Spleen (tissue), 11 donors: ENCODE measurements around the gene POU1F1. TPM values are rescaled to one million over a fixed set of nuclear protein-coding genes. Genes with fewer than 3 reads are reported as not detected.

Source experiments
- DNase-seq: peaks from one replicate; pipeline ENCODE4 v3.0.0-alpha.2; 2020
- H3K27ac ChIP-seq, 8 donors: fragments of 200-600 bp; sonication (generic) in 7 of 8; 1 replicate in 4 of 8; 2 replicates in 4 of 8; pipeline versions ENCODE4 v1.5.0 to v1.8.0; 2016 to 2021; ENCODE audit warnings: inconsistent platforms in 4 of 8, mild to moderate bottlenecking in 4 of 8, moderate library complexity in 1 of 8
- H3K27me3 ChIP-seq, 7 donors: fragments of 200-600 bp; sonication (generic) in 6 of 7; replicated peaks in 1 of 7; 1 replicate in 4 of 7; 2 replicates in 3 of 7; pipeline versions ENCODE4 v1.5.0 to v1.8.0; 2016 to 2021; ENCODE audit warnings: inconsistent platforms in 3 of 7, mild to moderate bottlenecking in 1 of 7
- H3K36me3 ChIP-seq, 6 donors: fragments of 200-600 bp; sonication (generic) in 5 of 6; 1 replicate in 4 of 6; 2 replicates in 2 of 6; pipeline versions ENCODE4 v1.5.0 to v1.8.0; 2016 to 2021; ENCODE audit warnings: inconsistent platforms in 2 of 6
- H3K4me1 ChIP-seq, 6 donors: fragments of 200-600 bp; sonication (generic) in 5 of 6; 1 replicate in 3 of 6; 2 replicates in 3 of 6; pipeline versions ENCODE4 v1.5.0 to v1.8.0; 2016 to 2021; ENCODE audit warnings: inconsistent platforms in 3 of 6
- H3K4me3 ChIP-seq, 8 donors: fragments of 200-600 bp; sonication (generic) in 7 of 8; 1 replicate in 4 of 8; 2 replicates in 4 of 8; pipeline versions ENCODE4 v1.5.0 to v1.8.0; 2016 to 2021; ENCODE audit warnings: inconsistent platforms in 4 of 8, mild to moderate bottlenecking in 4 of 8, moderate library complexity in 2 of 8
- H3K9me3 ChIP-seq, 8 donors: fragments of 200-600 bp; sonication (generic) in 7 of 8; 1 replicate in 4 of 8; 2 replicates in 4 of 8; pipeline versions ENCODE4 v1.5.0 to v1.8.0; 2016 to 2021; ENCODE audit warnings: inconsistent platforms in 4 of 8
- POLR2A ChIP-seq, 3 donors: fragments of 450-650 bp; IDR thresholded peaks; one replicate each; pipeline ENCODE4 v1.5.1; 2017; ENCODE audit warnings: antibody characterized with exemption in 3 of 3, mild to moderate bottlenecking in 1 of 3
- POLR2AphosphoS5 ChIP-seq, 3 donors: sonication (generic); formaldehyde crosslinking; IDR thresholded peaks; one replicate each; pipeline ENCODE4 v1.5.1; 2017; ENCODE audit warnings: antibody characterized with exemption in 3 of 3
- WGBS, 5 donors: extraction: QIAGEN DNeasy Blood & Tissue Kit in 3 of 5; methylation state at CpG; one replicate each; pipeline versions ENCODE4 v1.1.5 to v1.1.7; 2013 to 2018; 5-methylcytosine and 5-hydroxymethylcytosine counted together
- intact Hi-C: fragments of 100-400 bp; cut with DNase I; formaldehyde crosslinking; loops from one replicate; pipeline ENCODE4 v1.15.0; 2023; ENCODE audit warnings: low total_unique reads
- polyA plus RNA-seq, 3 donors: library from polyadenylated mRNA; stranded (reverse); fragments of 200-250 nt; gene quantifications; one replicate each; pipeline ENCODE4 v1.2.1, GENCODE V29; 2013
- total RNA-seq, 7 donors: library from RNA; depleted of rRNA in 3 of 7; stranded (reverse); fragments of >200 nt in 3 of 7; fragmentation: NEBNext Ultra II Directional in 4 of 7; extraction: Animal tissue kit (Norgen Biotek cat#: 25700) in 4 of 7; gene quantifications; one replicate each; pipeline versions ENCODE4 v1.1.0 to v1.2.1, GENCODE V29; 2016 to 2021
- TF ChIP-seq, protein P1 (sequence below), 11 experiments: fragments of 200-600 bp in 7 of 11; fragments of 450-650 bp in 4 of 11; sonication (generic) in 4 of 11; IDR thresholded peaks in 8 of 11; conservative IDR thresholded peaks in 3 of 11; 1 replicate in 7 of 11; 2 replicates in 4 of 11; pipeline versions ENCODE4 v1.4.0 to v1.8.0; 2016 to 2021; ENCODE audit warnings: antibody characterized with exemption in 11 of 11, inconsistent platforms in 4 of 11, mild to moderate bottlenecking in 1 of 11
- donor health status: healthy with polysubstance abuse.
- donor health status: DM: no; HTN: no; CAD: no; lungs with moderate emphysema.
- donor health status: DM: no; HTN: no; CAD: no.
- donor health status: Bipolar disorder and iron deficiency.
- donor health status: healthy.
- donor health status: DM: no; HTN: no; CAD: no.
- donor health status: DM: yes; HTN: yes; CAD: no.

The POU1F1 gene
- total and polyA plus RNA-seq, 10 donors = not detected

GRCh38 chr3:87228316-87228715, 48.1 kb downstream of the POU1F1 start:
- WGBS, 5 donors = 54 to 69% (median 66%) methylated on average over 1 of the region's 1 CpG
- Histone ChIP-seq H3K9me3 (no peaks in the 10 kb centered on the region), H3K27me3 (peaks cover 0 to under 1% (median 0%) of the 10 kb centered on the region in 7 donors), H3K4me1 (peaks cover 16 to 64% (median 44%) of the 10 kb centered on the region in 6 donors), H3K36me3 (no peaks in the 10 kb centered on the region), H3K4me3 (peak overlapping the region; percentile 60 to 91 (median 78)), H3K27ac (no peak overlapping the region)
- TF ChIP-seq, protein P1, sequence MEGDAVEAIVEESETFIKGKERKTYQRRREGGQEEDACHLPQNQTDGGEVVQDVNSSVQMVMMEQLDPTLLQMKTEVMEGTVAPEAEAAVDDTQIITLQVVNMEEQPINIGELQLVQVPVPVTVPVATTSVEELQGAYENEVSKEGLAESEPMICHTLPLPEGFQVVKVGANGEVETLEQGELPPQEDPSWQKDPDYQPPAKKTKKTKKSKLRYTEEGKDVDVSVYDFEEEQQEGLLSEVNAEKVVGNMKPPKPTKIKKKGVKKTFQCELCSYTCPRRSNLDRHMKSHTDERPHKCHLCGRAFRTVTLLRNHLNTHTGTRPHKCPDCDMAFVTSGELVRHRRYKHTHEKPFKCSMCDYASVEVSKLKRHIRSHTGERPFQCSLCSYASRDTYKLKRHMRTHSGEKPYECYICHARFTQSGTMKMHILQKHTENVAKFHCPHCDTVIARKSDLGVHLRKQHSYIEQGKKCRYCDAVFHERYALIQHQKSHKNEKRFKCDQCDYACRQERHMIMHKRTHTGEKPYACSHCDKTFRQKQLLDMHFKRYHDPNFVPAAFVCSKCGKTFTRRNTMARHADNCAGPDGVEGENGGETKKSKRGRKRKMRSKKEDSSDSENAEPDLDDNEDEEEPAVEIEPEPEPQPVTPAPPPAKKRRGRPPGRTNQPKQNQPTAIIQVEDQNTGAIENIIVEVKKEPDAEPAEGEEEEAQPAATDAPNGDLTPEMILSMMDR (IDR thresholded peaks at IDR 0.05 in 8 of 11, conservative IDR thresholded peaks at IDR 0.05 in 3 of 11) = no peak
- no peak for TF ChIP-seq POLR2AphosphoS5 (IDR thresholded peaks at IDR 0.05)
- no peak for TF ChIP-seq POLR2A (IDR thresholded peaks at IDR 0.05)
- intact Hi-C loops = no loop called here
- no peak for DNase-seq

DNA sequence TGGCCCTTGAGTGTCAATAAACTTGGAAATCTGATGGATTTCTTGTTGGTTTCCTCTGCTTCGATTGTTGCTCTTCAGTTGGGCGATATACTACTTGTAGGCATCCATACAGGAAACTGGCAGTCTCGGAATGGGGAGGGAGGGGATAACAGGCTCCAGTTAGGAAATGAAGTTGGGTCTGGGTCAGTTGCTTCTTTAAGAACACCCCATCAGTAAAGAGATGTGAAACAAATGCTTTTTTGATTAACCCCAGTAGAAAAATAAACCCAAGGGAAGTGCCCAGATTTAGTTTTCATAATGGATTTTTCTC, 48.6 kb downstream of the POU1F1 start:
- TF ChIP-seq, protein P1 (IDR thresholded peaks at IDR 0.05 in 8 of 11, conservative IDR thresholded peaks at IDR 0.05 in 3 of 11) = no peak
- TF ChIP-seq POLR2A (IDR thresholded peaks at IDR 0.05) (no peak), POLR2AphosphoS5 (IDR thresholded peaks at IDR 0.05) (no peak)
- Histone ChIP-seq H3K27ac (peak overlapping the region; percentile 69 to 95 (median 92)), H3K27me3 (peaks cover 0 to 6% (median 0%) of the 10 kb centered on the region in 7 donors), H3K4me3 (peak overlapping the region; percentile 60 to 91 (median 78)), H3K9me3 (no peaks in the 10 kb centered on the region), H3K36me3 (no peaks in the 10 kb centered on the region), H3K4me1 (peaks cover 15 to 59% (median 42%) of the 10 kb centered on the region in 6 donors)
- intact Hi-C loops = no loop called here
- DNase-seq = no peak
- 0 to 4% (median 1%) methylated on average over 3 of the region's 3 CpGs for WGBS, 5 donors

GRCh38 chr3:87227104-87227834, 49.1 kb downstream of the POU1F1 start, which contains the start of gene CHMP2B:
CHMP2B (plus strand) TSS chr3:87227309; CDS start chr3:87227523, 214 bp downstream.
- Histone ChIP-seq H3K27me3 (peaks cover 0 to 7% (median 0%) of the 10 kb centered on the region in 7 donors), H3K27ac (peak within 1 kb of the TSS; percentile 69 to 95 (median 92)), H3K4me3 (peak within 1 kb of the TSS; percentile 60 to 91 (median 78)), H3K4me1 (peaks cover 13 to 54% (median 37%) of the 10 kb centered on the region in 6 donors), H3K36me3 (no peaks in the 10 kb centered on the region), H3K9me3 (no peaks in the 10 kb centered on the region)
- peak in 1 of 3 donors; percentile 80 for TF ChIP-seq POLR2A (IDR thresholded peaks at IDR 0.05)
- peak; percentile 94 to 96 (median 95) for TF ChIP-seq POLR2AphosphoS5 (IDR thresholded peaks at IDR 0.05)
- TF ChIP-seq, protein P1 (IDR thresholded peaks at IDR 0.05 in 8 of 11, conservative IDR thresholded peaks at IDR 0.05 in 3 of 11) = no peak
- 0 to 1% (median 0%) methylated on average over 49 to 59 of the region's 59 CpGs for WGBS, 5 donors
- intact Hi-C loops = no loop called here
- peak; percentile 99 for DNase-seq

- Histone ChIP-seq H3K4me3 (no peak overlapping the region), H3K27ac (no peak overlapping the region), H3K4me1 (peaks cover 13 to 37% (median 29%) of the 10 kb centered on the region in 6 donors), H3K36me3 (no peaks in the 10 kb centered on the region), H3K9me3 (no peaks in the 10 kb centered on the region), H3K27me3 (peaks cover 0 to 7% (median 0%) of the 10 kb centered on the region in 7 donors)
- no peak for DNase-seq
- 80 to 88% (median 84%) methylated on average over 5 of the region's 5 CpGs for WGBS, 5 donors
- TF ChIP-seq, protein P1 (IDR thresholded peaks at IDR 0.05 in 8 of 11, conservative IDR thresholded peaks at IDR 0.05 in 3 of 11) = no peak
- TF ChIP-seq POLR2AphosphoS5 (IDR thresholded peaks at IDR 0.05) (no peak), POLR2A (IDR thresholded peaks at IDR 0.05) (no peak)
- intact Hi-C loops = no loop called here
Observed at GRCh38 chr3:87225659-87226058, 50.7 kb downstream of the POU1F1 start.
